ENCODE measurements around the gene DLGAP3.

GRCh38 chr1:34906222-34906621 lies 23.2 kb downstream of the DLGAP3 start:
- no peak for TF ChIP-seq CTCF (IDR thresholded peaks at IDR 0.05 in 2 of 3, conservative IDR thresholded peaks at IDR 0.05 in 1 of 3; ENCODE audit: borderline replicate concordance in 1 of 3, insufficient read depth in 1 of 3, low read depth in 2 of 3, low read length in 2 of 3)
- TF ChIP-seq SRF (IDR thresholded peaks at IDR 0.05; ENCODE audit: low read depth), result no peak
- no peak for TF ChIP-seq EZH2phosphoT487 (IDR thresholded peaks at IDR 0.05; ENCODE audit: borderline replicate concordance)
- no peak for TF ChIP-seq YY1 (IDR thresholded peaks at IDR 0.05; ENCODE audit: extremely low read depth, insufficient replicate concordance, low read depth, low read length)
- no peak for TF ChIP-seq TCF7L2 (IDR thresholded peaks at IDR 0.05; ENCODE audit: borderline replicate concordance, extremely low read depth, insufficient read depth, insufficient read length)
- TF ChIP-seq CEBPB (IDR thresholded peaks at IDR 0.05; ENCODE audit: low read depth), result no peak
- no peak for TF ChIP-seq POLR2AphosphoS5 (IDR thresholded peaks at IDR 0.05; ENCODE audit: low read depth, low read length)
- no peak for TF ChIP-seq EZH2 (IDR thresholded peaks at IDR 0.05)
- no peak for TF ChIP-seq JUND (IDR thresholded peaks at IDR 0.05)
- TF ChIP-seq RAD21 (IDR thresholded peaks at IDR 0.05; ENCODE audit: low read depth), result no peak
- no peak for TF ChIP-seq ZNF274 (IDR thresholded peaks at IDR 0.05; ENCODE audit: low read depth, low read length)
- no peak for TF ChIP-seq REST (IDR thresholded peaks at IDR 0.05; ENCODE audit: low read depth)
- TF ChIP-seq SP1 (IDR thresholded peaks at IDR 0.05; ENCODE audit: low read depth), result no peak
- TF ChIP-seq ZBTB33 (IDR thresholded peaks at IDR 0.05; ENCODE audit: extremely low read depth, insufficient replicate concordance, low read length), result no peak

Measured in HCT116 (cell line).